KOPT-K1 (cell line): ENCODE measurements around the gene MICALL2.

ENCODE experiments used
- H3K27ac ChIP-seq: fragments of 200-600 bp; sonication (generic); 2 replicates; pipeline ENCODE4 v1.5.1; 2016; ENCODE audit warnings: antibody characterized with exemption, mild to moderate bottlenecking, low read depth, low read length; ENCODE audit not compliant: poor library complexity, severe bottlenecking
- H3K36me3 ChIP-seq: fragments of 200-600 bp; sonication (generic); 2 replicates; pipeline ENCODE4 v1.5.1; 2017; ENCODE audit warnings: antibody characterized with exemption, mild to moderate bottlenecking, low read length, moderate library complexity; ENCODE audit not compliant: insufficient read depth
- H3K9me3 ChIP-seq: fragments of 200-600 bp; sonication (generic); 2 replicates; pipeline ENCODE4 v1.5.1; 2017; ENCODE audit warnings: antibody characterized with exemption, low read length, mild to moderate bottlenecking; ENCODE audit not compliant: insufficient read depth, poor library complexity, severe bottlenecking

Gene MICALL2

DNA sequence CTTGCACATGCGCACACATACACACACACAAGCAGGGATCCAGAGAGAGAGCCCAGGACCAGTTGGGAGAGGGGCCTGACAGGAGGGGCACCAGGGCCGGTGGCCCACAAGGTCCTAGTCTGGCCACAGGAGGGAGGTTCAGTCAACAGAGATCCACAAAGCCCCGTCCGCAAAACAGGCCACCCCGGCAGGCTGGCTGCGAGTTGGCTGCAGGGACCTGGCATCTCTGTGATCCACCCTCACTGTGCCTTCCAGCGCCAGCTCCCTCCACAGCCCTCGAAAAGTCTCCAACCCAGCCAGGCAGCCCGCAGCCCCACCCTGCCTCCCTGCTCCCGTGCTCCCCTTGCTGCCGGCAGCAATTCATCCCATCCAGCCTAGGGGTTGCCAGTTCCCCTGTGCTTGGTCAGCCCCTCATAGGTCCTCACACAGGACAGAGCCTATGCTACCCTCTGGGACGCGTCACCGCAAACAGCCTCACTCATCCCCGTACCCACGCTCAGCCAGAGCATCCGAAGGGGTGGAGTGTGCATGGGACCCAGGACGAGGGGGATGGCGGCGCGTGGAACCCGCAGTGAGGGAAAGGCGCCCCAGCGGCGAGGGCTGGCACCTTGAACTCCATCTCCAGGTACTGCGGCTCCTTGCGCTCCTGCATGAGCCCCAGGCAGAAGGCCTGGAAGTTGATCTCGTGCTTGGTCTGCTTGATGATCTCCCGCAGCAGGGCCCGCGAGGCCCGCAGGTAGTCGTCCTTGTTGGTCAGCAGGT is 37.4 kb upstream of the MICALL2 start:
- H3K27ac ChIP-seq, result no peak overlapping the region
- no peaks in the 10 kb centered on the region for H3K9me3 ChIP-seq
- H3K36me3 ChIP-seq, result peaks cover 100% of the 10 kb centered on the region

DNA sequence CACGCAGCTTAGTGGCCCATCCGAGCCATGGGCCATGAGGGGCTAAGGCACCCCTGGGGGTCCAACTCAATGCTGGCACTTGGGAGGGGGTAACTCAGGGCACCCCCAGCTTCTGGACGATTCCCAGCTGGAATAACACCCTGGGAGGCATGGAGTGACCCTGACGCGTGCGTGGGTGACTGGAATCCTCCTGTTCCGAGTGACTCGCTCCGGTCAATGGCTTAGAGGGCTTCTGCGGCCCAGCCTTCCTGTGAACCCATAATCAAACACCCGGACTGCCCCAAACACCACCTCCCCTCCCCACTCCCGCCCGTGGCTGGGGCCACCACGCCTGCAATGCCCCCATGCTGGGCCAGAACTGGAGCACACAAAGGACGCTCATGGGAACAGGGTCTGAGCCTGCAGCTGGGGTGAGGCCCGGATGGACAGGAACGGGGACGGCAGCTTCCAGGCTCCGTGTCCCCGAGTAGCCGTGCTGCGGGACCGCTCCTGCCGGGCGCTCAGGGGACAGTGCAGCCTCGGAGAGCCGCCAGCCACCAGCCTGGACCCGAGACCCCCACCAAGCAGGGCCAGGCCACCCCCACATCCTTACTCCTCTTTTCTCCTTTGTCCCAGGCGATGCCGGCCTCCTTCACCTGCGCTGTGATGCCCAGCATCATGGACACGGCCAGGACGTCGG is 36.4 kb upstream of the MICALL2 start:
- H3K36me3 ChIP-seq, result peaks cover 100% of the 10 kb centered on the region

DNA sequence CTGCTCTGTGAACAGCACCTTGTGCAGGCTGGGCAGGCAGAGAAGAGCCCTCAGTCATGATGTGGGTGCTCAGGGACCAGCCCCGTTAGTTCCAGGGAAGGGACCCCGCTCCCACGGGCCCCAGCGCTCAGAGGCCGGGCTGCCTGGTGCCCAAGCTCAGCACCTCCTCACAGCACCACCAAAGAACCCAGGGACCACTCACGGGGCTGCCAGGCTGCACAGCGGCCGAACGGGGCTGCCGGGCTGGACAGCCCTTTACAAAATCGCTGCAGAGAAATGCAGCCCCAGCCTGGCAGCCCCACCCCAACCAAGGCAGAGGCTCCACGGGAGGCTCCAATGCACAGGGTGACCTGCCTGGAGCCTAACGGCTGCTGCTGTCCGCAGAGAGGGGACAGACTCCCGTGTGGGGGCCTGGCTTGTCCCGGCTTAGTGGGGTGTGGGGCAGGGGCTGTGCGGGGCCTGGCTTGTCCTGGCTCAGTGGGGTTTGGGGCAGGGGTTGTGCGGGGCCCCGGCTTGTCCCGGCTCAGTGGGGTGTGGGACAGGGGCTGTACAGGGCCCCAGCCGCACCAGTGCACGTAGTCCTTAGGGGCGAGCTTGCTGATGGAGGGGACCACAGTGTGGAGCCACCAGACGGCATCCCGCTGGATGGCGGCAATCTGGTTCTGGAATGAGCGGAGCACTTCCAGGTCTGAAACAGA is 35.7 kb upstream of the MICALL2 start:
- Histone ChIP-seq H3K36me3 (peaks cover 100% of the 10 kb centered on the region), H3K9me3 (no peaks in the 10 kb centered on the region), H3K27ac (no peak overlapping the region)

More for the DNA sequence above, 36.4 kb upstream of the MICALL2 start:
- Histone ChIP-seq H3K27ac (no peak overlapping the region), H3K9me3 (no peaks in the 10 kb centered on the region)

DNA sequence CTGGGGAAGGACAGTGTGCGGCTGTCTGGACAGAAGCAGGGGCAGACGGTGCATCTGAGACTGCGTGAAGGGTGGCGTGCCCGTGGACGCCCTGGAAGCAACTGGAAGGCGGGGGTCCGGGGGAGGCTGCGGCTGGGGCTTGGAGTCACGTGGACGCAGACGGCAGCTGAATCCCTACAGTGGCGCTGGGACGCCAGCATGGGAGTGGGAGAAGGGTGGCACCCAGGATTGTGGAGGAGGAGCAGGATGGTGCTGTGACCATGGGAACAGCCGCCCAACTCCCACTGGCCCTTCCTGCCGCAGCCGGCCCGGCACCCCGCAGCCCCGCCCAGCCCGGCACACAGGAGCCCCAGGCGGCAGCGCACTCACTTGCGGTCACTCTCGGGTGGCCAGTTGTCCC is 35.2 kb upstream of the MICALL2 start:
- Histone ChIP-seq H3K27ac (no peak overlapping the region), H3K9me3 (no peaks in the 10 kb centered on the region), H3K36me3 (peaks cover 100% of the 10 kb centered on the region)

DNA sequence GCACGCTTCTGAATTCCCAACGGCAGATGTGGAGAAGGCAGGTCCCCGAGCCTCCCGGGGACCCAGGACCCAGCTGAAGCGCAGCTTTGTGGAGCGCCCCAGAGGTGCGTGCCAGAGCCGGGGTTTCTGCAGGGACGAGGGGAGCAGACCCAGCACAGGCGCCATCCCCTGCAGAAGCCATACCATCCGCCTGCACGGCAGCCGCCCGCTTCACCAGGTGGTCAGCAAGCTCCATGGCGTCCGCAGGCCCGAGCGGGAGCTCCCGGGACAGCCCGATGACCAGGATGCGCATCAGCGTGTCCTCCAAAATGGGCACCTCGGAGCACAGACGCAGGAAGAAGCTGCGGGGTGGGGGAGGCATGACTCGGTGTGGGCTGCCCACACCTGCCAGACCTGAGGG is 34.3 kb upstream of the MICALL2 start:
- no peak overlapping the region for H3K27ac ChIP-seq
- peaks cover 100% of the 10 kb centered on the region for H3K36me3 ChIP-seq
- no peaks in the 10 kb centered on the region for H3K9me3 ChIP-seq

DNA sequence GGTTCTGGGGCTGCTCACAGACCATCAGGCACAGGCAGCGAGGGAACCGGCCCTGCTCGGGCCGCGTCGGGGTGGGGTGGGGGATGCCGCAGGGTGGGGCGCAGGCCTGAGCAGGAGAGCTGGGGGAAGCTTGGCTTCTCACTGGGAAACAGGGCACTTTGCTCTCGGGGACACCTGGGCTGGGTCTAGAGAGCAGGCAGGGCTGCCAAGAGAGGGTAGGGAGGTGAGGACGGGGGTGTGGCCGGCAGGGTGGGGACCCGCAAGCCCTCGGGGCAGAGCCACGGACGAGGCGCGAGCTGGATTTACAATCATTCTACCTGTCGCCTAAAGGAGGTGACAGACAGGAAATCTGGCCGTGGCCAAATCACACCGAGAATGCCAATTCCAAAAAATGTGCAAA is 33.9 kb upstream of the MICALL2 start:
- Histone ChIP-seq H3K36me3 (peaks cover 100% of the 10 kb centered on the region), H3K27ac (no peak overlapping the region), H3K9me3 (no peaks in the 10 kb centered on the region)

DNA sequence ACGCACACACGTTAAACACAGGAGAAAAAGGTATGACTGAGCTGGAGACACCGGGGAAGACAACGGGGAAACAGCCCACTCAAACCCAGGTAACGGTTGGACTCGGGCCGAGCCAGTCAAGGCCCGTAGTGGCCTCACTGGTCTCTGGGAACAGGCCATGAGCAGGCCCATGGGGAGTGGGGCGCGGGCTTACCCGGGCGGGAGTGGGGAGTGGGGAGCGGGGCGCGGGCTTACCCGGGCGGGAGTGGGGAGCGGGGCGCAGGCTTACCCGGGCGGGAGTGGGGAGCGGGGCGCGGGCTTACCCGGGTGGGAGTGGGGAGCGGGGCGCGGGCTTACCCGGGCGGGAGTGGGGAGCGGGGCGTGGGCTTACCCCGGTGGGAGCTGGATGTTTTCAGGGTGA is 33.4 kb upstream of the MICALL2 start:
- Histone ChIP-seq H3K27ac (no peak overlapping the region), H3K36me3 (peaks cover 100% of the 10 kb centered on the region), H3K9me3 (no peaks in the 10 kb centered on the region)

DNA sequence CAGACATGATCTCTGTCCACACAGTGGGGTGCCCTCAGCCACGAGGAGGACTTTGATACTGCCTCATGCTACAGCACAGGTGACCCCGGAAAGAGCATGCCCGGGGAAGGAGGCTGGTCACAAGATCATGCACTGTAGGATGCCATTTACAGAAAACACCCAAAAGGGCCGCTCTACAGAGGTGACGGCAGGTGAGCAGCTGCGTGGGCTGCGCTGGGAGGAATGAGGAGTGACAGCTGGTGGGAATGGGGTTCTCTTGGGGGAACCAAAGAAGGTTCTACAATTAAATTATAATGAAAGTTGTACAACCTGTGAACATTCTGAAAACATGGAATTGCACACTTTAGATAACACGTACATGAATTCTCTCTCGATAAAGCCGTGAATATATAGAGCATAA is 33.0 kb upstream of the MICALL2 start:
- Histone ChIP-seq H3K9me3 (no peaks in the 10 kb centered on the region), H3K27ac (no peak overlapping the region), H3K36me3 (peaks cover 100% of the 10 kb centered on the region)

DNA sequence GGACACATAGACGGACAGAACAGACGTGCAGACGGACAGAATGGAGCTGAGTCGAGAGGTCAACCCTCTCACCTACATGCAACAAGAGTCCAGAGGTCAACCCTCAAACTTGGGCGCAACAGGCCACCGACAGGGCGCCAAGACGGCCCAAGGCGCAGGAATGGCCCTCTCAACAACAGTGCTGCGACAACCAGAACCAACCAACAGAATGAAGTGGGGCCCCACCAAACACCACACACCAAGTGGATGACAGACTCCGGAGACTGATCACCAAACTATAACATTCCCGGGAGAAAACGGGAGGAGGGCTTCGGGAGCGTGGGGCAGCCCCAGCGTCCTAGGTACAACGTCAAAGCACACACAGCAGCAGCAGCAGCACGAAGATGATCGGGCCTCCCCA is 31.6 kb upstream of the MICALL2 start:
- Histone ChIP-seq H3K36me3 (peaks cover 99% of the 10 kb centered on the region), H3K27ac (no peak overlapping the region), H3K9me3 (no peaks in the 10 kb centered on the region)

DNA sequence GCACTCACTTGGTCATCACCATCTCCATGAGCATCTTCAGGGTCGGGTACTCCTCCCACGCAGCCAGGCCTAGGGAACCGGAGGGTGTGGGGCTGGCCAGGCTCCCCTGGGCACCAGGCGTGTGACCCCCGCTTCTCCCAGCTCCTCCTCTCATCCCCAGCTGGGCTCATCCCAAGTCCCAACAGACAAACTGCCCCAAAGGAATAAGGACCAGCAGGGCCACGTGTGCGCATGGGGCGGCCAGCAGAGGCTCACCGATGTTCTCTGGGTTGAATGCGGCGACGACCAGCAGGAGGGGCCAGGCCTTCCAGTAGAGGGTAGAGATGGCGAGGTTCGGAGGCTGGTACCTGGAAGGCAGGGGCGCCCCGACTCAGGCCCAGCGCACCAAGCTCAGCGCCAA is 30.1 kb upstream of the MICALL2 start:
- Histone ChIP-seq H3K27ac (no peak overlapping the region), H3K9me3 (no peaks in the 10 kb centered on the region), H3K36me3 (peaks cover 99% of the 10 kb centered on the region)

DNA sequence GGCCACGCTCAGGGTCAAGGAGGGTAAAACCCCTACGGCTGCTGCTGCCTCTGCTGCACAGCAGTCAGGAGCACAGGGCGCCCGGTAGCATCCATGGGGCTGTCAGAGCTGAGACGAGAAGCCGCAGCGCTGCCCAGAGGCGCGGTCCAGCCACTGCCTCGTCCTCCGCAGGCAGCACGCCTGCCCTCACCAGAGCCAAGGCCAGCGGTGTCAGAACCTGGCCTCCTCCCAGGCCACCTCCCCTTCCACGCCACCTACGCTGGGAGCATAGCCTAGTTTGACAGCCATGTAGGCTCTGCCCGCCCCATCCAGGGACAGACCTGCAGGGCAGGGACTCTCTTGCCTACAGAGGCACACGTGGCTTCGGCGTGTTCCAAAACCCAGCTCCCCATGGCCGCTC is 28.7 kb upstream of the MICALL2 start:
- Histone ChIP-seq H3K36me3 (peaks cover 99% of the 10 kb centered on the region), H3K9me3 (no peaks in the 10 kb centered on the region), H3K27ac (no peak overlapping the region)

DNA sequence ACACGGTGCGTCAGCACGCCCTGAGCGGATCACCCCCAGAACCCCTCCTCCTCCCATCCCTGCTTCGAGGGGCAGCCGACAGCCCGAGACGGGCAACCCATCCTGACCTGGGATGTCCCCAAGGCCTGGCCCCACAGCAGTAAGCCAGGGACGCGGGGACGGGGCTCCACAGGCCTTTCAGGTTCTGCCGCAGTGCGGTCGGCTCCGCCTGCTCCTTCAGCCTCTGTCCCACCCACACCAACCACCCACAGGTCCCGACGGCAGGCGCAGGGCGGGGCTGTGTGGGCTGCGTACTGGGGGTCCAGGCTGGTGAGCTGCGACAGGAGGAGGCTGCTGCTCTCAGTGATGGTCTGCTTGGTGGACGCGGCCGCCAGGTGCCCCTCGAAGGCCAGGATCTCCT is 28.2 kb upstream of the MICALL2 start:
- Histone ChIP-seq H3K36me3 (peaks cover 99% of the 10 kb centered on the region), H3K27ac (no peak overlapping the region), H3K9me3 (no peaks in the 10 kb centered on the region)

GRCh38 chr7:1486571-1486970 is 27.3 kb upstream of the MICALL2 start:
- H3K27ac ChIP-seq, result no peak overlapping the region
- H3K9me3 ChIP-seq, result no peaks in the 10 kb centered on the region
- H3K36me3 ChIP-seq, result peaks cover 99% of the 10 kb centered on the region

DNA sequence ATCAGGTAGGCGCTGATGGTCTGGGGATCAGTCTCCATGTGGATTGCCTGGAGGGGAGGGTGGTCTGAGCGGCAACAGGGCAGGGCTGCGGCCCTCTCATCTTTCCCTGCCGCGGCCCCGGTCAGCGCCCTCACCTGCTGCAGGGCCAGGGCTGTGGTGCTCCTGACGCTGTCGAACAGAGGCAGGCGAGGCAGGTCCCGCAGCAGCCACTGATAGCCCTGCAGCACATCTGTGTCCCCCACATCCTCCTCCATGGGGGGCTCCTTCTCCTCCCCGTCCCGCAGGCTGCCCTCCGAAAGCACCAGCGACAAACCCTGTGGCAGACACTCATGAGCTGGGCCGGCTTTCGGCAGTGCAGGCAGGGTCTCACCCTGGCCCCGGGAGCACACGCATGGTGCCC is 25.9 kb upstream of the MICALL2 start:
- no peaks in the 10 kb centered on the region for H3K9me3 ChIP-seq
- peaks cover 99% of the 10 kb centered on the region for H3K36me3 ChIP-seq
- no peak overlapping the region for H3K27ac ChIP-seq

DNA sequence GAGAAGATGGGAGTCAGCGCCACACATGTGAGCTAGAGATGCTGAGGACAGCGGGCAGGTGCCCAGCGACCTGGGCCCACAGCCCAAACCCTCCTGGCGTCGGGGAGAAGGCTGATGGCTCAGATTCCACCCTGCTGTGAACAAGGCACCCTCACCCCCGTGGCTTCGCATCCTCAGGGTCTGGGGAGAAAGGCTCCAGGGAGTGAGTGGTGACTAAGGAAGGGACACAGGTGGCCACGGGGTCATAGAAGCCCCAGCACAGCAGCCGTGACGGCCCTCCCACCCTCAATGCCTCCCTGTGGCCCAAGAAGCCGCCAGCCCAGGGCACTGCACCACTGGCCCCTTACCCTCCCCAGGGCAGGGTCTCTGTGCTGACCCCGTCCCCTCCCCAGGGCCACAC is 25.3 kb upstream of the MICALL2 start:
- peaks cover 99% of the 10 kb centered on the region for H3K36me3 ChIP-seq

More for the DNA sequence above, 25.3 kb upstream of the MICALL2 start:
- Histone ChIP-seq H3K27ac (no peak overlapping the region), H3K9me3 (no peaks in the 10 kb centered on the region)
